Fibroblast of lung (primary cell): ENCODE results near the gene CHD6.

Source experiments
- CTCF ChIP-seq, 2 donors: IDR thresholded peaks in 1 of 2; conservative IDR thresholded peaks in 1 of 2; 1 replicate in 1 of 2; 2 replicates in 1 of 2; pipeline ENCODE4 v1.5.1; 2011 to 2012; ENCODE audit warnings: low read length in 2 of 2, control low read depth in 1 of 2, inconsistent platforms in 1 of 2, low read depth in 1 of 2, mild to moderate bottlenecking in 1 of 2
- EZH2 ChIP-seq: IDR thresholded peaks from 2 replicates; pipeline ENCODE4 v1.5.1; 2012; ENCODE audit warnings: low read length, control low read depth, mild to moderate bottlenecking; ENCODE audit errors: missing control alignments

GRCh38 chr20:41639630-41640029 is 21.5 kb upstream of the CHD6 start:
- TF ChIP-seq CTCF (conservative IDR thresholded peaks at IDR 0.05 in 1 of 2, IDR thresholded peaks at IDR 0.05 in 1 of 2; ENCODE audit: low read depth in 1 of 2, low read length in 2 of 2) = no peak
- no peak for TF ChIP-seq EZH2
